NCI-H2196 (cell line): ENCODE results near the gene RRP12.
"Not testable (repeated sequence)": the region's sequence is repeated elsewhere in the genome, so short reads cannot be mapped to it uniquely, and the experiment has no call there.

ENCODE experiments used
- DNase-seq: peaks from one replicate; lab custom pipeline; 2025; ENCODE audit not compliant: unreplicated experiment; lab: John Stamatoyannopoulos, UW

RRP12 gene, protein sequence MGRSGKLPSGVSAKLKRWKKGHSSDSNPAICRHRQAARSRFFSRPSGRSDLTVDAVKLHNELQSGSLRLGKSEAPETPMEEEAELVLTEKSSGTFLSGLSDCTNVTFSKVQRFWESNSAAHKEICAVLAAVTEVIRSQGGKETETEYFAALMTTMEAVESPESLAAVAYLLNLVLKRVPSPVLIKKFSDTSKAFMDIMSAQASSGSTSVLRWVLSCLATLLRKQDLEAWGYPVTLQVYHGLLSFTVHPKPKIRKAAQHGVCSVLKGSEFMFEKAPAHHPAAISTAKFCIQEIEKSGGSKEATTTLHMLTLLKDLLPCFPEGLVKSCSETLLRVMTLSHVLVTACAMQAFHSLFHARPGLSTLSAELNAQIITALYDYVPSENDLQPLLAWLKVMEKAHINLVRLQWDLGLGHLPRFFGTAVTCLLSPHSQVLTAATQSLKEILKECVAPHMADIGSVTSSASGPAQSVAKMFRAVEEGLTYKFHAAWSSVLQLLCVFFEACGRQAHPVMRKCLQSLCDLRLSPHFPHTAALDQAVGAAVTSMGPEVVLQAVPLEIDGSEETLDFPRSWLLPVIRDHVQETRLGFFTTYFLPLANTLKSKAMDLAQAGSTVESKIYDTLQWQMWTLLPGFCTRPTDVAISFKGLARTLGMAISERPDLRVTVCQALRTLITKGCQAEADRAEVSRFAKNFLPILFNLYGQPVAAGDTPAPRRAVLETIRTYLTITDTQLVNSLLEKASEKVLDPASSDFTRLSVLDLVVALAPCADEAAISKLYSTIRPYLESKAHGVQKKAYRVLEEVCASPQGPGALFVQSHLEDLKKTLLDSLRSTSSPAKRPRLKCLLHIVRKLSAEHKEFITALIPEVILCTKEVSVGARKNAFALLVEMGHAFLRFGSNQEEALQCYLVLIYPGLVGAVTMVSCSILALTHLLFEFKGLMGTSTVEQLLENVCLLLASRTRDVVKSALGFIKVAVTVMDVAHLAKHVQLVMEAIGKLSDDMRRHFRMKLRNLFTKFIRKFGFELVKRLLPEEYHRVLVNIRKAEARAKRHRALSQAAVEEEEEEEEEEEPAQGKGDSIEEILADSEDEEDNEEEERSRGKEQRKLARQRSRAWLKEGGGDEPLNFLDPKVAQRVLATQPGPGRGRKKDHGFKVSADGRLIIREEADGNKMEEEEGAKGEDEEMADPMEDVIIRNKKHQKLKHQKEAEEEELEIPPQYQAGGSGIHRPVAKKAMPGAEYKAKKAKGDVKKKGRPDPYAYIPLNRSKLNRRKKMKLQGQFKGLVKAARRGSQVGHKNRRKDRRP (N-terminal part only)

DNA sequence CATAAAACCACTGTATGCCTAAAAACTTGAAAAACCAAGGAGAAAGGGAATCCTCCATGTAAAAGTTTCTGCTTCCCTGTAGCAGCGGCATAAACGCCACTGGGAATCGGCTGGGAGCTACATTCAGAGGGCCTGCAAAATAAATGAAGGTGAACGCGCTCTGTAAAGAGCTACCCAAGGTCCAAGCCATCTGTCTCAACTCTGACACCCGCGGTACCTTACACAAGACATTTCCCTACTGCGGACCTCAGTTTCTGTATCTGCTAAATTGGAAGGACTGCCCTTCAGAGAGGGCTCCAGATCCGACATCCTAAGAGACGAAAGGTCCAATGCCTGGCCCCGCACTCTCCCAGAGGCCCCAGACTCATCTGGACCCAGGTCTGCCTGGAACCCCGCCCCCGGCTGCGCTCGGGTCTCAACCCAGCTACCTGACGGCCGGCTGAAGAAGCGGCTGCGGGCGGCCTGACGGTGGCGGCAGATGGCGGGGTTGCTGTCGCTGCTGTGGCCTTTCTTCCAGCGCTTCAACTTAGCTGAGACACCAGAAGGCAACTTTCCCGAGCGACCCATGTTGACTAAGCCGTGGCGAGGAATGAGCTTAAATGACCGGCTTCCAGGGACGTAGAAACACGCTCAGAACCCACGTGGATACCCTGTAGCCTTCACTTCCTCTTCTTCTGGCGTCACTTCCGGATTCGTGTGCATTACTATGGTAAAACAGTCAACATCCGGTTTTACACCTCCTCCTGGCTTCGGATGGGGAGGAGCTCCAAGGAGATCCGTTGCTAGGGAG, at the start of gene RRP12:
Gene RRP12, minus strand, starts transcription at position 676 of the 790 bp plus-strand sequence. Its CDS starts 109 bp downstream, at position 567.
- DNase-seq = peak; percentile 92

DNA sequence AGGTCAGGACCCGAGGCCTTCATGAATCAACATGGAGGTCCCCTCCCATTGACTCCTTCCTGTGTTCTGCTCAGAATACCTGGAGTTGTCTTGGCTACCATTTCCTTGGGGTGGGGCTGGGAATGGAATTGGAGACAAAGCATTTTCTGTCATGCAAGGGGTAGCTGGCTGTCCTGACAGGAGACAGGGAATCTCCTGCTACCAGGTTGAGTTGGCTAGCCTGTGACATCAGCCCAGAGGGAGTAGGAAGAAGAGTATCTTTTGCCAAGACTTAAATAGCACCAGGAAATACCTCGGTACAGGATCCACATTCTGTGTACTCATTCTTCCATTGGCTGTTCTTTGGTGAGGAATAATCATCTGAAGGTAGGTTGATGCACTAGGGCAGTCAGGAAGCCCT, 49.7 kb upstream of the RRP12 start:
- DNase-seq = no peak

GRCh38 chr10:97445722-97446639, 44.8 kb upstream of the RRP12 start, which contains the start of the genes EXOSC1 and ZDHHC16:
Gene EXOSC1 (minus strand): TSS chr10:97446006. CDS start chr10:97445985, 21 bp downstream.
Gene ZDHHC16 (plus strand): TSS chr10:97446175. CDS start chr10:97451676, 5,501 bp downstream.
- peak; percentile 79 for DNase-seq

- DNase-seq = no peak
Observed at GRCh38 chr10:97445357-97445721, 44.2 kb upstream of the RRP12 start.

DNA sequence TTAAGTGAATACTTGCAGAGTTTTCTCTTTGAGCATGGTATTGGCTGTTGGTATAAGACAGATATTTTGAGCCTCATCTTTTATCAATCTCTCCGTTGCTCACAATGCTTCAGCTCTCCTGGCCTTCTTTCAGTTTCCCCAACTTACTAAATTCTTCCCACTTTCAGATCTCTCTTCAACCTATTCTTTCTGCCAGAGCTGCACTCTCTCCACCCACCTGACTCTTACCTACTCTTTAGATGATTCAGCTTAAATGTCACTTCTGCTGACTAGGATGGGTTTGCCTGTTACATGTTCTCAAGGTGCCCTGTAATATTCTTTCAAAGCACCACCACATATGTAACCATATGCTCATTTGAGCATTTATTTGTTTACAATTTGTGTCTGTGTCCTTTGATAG, 43.1 kb upstream of the RRP12 start:
- no peak for DNase-seq

DNA sequence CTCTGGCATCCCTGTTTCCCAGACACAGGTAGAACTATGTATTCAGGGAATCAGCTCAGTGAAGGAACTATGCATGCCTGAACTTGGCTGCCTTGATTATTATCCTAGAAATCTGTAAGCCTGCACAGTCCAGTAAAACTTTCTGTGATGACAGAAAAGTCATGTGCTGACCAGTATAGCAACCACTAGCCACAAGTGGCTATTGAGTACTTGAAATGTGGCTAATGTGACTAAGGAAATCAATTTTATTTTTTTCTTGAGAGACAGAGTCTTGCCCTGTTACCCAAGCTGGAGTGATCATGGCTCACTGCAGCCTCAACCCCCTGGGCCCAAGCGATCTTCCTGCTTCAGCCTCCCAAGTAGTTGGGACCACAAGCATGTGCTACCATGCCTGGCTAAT, 41.1 kb upstream of the RRP12 start:
- DNase-seq = no peak

- DNase-seq = no peak
Observed at GRCh38 chr10:97435211-97435610, 34.1 kb upstream of the RRP12 start.

DNA sequence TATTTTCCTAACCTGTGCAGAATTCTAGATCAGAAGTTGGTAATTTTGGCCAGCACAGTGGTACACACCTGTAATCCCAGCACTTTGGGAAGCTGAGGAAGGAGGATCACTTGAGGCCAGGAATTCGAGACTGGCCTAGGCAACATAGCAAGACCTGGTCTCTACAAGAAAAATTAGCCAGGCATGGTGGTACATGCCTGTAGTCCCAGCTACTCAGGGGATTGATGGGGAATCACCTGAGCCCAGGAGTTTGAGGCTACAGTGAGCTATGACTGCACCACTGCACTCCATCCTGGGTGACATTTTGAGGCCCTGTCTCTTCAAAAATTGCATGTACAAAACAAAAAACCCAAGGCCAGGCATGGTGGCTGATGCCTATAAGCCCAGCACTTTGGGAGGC, 33.4 kb upstream of the RRP12 start:
- no peak for DNase-seq

- no peak for DNase-seq
Observed at GRCh38 chr10:97434055-97434454, 32.9 kb upstream of the RRP12 start.

DNA sequence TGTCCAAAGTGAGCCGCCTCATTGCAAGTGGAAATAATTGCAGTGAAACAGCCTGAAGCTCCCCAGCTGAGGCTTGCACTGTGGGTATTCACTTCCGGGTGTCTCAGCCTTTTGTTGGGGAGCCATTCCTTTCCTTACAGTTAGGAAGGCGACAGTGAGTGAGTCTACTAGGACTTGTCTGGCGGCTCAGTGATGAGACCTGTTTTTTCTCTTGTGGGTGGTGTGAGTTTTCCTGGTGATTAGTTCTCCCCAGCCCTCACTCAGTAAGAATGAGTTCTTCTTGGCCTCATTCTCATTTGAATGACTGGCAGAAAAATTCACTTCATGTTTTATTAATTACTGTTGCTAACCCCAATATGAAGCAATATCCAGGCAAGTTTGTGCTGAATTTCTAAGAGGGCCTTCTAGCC, 27.4 kb upstream of the RRP12 start:
- no peak for DNase-seq

GRCh38 chr10:97427571-97428179, 26.5 kb upstream of the RRP12 start:
- no peak for DNase-seq

DNA sequence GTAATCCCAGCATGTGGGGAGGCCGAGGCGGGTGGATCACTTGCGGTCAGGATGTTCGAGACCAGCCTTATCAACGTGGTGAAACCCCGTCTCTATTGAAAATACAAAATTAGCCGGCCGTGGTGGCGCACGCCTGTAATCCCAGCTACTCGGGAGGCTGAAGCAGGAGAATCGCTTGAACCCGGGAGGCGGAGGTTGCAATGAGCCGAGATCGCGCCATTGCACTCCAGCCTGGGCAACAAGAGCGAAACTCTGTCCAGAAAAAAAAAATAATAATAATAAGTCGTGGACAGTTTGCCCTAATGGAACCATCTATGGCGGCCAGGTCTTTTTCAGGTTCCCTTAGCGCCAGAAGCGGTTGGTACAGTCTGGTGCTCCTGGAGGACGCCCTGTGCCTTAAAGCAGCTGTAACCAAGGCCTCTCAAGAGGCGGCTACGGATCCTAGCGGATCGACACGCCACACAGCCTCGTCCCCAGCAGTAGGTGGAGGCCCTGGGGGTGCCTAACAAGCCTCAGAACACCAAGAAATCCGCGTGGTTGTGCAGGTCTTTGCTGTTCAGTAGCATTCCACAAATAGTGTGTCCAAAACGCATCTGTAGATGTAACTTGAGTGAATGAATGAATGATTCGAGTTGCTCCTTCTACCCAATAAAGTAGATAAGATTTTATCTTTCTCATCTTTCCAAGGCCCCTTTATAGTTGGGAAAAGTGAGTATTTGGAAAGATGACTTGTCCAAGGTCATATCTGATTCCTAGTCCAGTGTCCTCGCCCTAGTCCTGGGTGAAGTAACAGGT, 25.8 kb upstream of the RRP12 start:
- no peak for DNase-seq

- peak; percentile 85 for DNase-seq
Observed at GRCh38 chr10:97425964-97426775, 25.0 kb upstream of the RRP12 start, which contains the start of gene PGAM1. Gene PGAM1 (plus strand): TSS chr10:97426191. CDS start chr10:97426308, 117 bp downstream.

DNA sequence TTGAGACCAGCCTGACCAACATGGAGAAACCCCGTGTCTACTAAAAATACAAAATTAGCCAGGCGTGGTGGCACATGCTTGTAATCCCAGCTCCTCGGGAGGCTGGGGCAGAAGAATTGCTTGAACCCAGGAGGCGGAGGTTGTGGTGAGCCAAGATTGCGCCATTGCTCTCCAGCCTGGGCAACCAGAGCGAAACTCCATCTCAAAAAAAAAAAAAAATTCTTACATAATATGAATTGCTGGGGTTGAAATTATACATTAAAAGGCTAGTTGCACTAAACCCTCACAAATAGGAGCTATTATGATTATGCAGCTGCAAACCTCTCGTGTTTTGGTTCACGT, 22.6 kb upstream of the RRP12 start:
- not testable (repeated sequence) for DNase-seq

GRCh38 chr10:97416565-97416964, 15.4 kb upstream of the RRP12 start:
- no peak for DNase-seq

DNA sequence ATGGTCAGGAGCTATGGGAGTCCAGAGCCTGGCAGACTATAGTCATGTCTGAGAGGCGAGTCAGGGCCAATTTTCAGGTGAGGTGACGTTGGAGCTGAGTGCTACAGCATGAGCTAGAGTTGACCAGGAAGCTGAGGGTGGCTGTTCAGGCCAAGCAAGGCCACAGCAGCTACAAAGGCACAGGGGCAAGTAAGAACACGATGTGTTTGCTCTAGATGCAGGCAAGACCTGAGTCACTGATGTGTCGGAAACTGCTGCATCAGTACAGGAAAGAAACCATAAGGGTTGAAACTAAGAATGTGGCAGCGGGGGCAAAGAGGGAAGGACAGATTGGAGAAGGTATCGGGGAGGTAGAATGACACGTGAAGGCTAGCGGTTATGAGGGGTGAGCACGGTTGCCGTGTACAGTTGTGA, 11.8 kb upstream of the RRP12 start:
- DNase-seq = no peak

- no peak for DNase-seq
Observed at GRCh38 chr10:97411406-97411805, 10.3 kb upstream of the RRP12 start.
